Colonic mucosa (tissue), 4 donors: ENCODE measurements around the gene TRIM43. TPM values are rescaled to one million over a fixed set of nuclear protein-coding genes. Genes with fewer than 3 reads are reported as not detected.
"Not testable (repeated sequence)": the region's sequence is repeated elsewhere in the genome, so short reads cannot be mapped to it uniquely, and the experiment has no call there.

Experiments used
- DNase-seq: peaks from one replicate; pipeline ENCODE4 v3.0.0-alpha.2; 2020
- H3K27ac ChIP-seq: fragments of 200-600 bp; one replicate; pipeline ENCODE4 v1.8.0; 2021
- H3K27me3 ChIP-seq: fragments of 200-600 bp; one replicate; pipeline ENCODE4 v1.8.0; 2021
- H3K36me3 ChIP-seq: fragments of 200-600 bp; one replicate; pipeline ENCODE4 v1.8.0; 2021
- H3K4me1 ChIP-seq: fragments of 200-600 bp; one replicate; pipeline ENCODE4 v1.8.0; 2021; ENCODE audit warnings: mild to moderate bottlenecking
- H3K4me3 ChIP-seq: fragments of 200-600 bp; one replicate; pipeline ENCODE4 v1.8.0; 2021
- H3K9ac ChIP-seq, 2 donors: one replicate each; pipeline ENCODE4 v1.7.0; 2013; ENCODE audit warnings: control low read depth in 2 of 2, low read depth in 2 of 2, low read length in 2 of 2
- H3K9me3 ChIP-seq: fragments of 200-600 bp; one replicate; pipeline ENCODE4 v1.8.0; 2021
- CTCF ChIP-seq: fragments of 200-600 bp; IDR thresholded peaks from one replicate; pipeline ENCODE4 v1.8.0; 2022; ENCODE audit warnings: antibody characterized with exemption, mild to moderate bottlenecking
- intact Hi-C: fragments of 100-400 bp; cut with DNase I; formaldehyde crosslinking; loops from one replicate; pipeline ENCODE4 v1.14.1; 2022
- total RNA-seq, 2 donors: library from RNA; stranded (reverse); fragmentation: NEBNext Ultra II Directional in 1 of 2; extraction: Animal tissue kit (Norgen Biotek cat#: 25700) in 1 of 2; gene quantifications; one replicate each; pipeline ENCODE4 v1.2.1, GENCODE V29; 2021
- donor health status: healthy.
- donor health status: DM: no; HTN: no; CAD: no.
- donor health status: DM: no; HTN: no; CAD: no.

TRIM43 gene
- total RNA-seq, 2 donors from 2014 or later, result not detected

- H3K9ac ChIP-seq, result no peak overlapping the region
- H3K27ac ChIP-seq, result no peak overlapping the region
- no peaks in the 10 kb centered on the region for H3K9me3 ChIP-seq
- no peak for TF ChIP-seq CTCF
- no peak overlapping the region for H3K4me3 ChIP-seq
- H3K4me1 ChIP-seq, result no peaks in the 10 kb centered on the region
- no peak for DNase-seq
- no peaks in the 10 kb centered on the region for H3K27me3 ChIP-seq
- intact Hi-C loops, result no loop called here
- H3K36me3 ChIP-seq, result no peaks in the 10 kb centered on the region
Observed at GRCh38 chr2:95575857-95576256, 15.9 kb upstream of the TRIM43 start.

- intact Hi-C loops, result no loop called here
- no peak for DNase-seq
- Histone ChIP-seq H3K9ac (no peak overlapping the region), H3K4me1 (no peaks in the 10 kb centered on the region), H3K27ac (no peak overlapping the region), H3K4me3 (no peak overlapping the region), H3K27me3 (no peaks in the 10 kb centered on the region), H3K36me3 (no peaks in the 10 kb centered on the region), H3K9me3 (no peaks in the 10 kb centered on the region)
- no peak for TF ChIP-seq CTCF
Observed at GRCh38 chr2:95578539-95578938, 13.3 kb upstream of the TRIM43 start.

- H3K4me1 ChIP-seq, H3K4me3 ChIP-seq, H3K36me3 ChIP-seq, H3K9ac ChIP-seq, H3K27me3 ChIP-seq, H3K9me3 ChIP-seq, H3K27ac ChIP-seq, DNase-seq, intact Hi-C loops: not testable (repeated sequence)
Observed at GRCh38 chr2:95583545-95583944, 8.3 kb upstream of the TRIM43 start.

- H3K27ac ChIP-seq, intact Hi-C loops, DNase-seq, H3K4me1 ChIP-seq, H3K9me3 ChIP-seq, H3K27me3 ChIP-seq, H3K9ac ChIP-seq, H3K36me3 ChIP-seq, H3K4me3 ChIP-seq: not testable (repeated sequence)
Observed at GRCh38 chr2:95584321-95584720, 7.5 kb upstream of the TRIM43 start.

- H3K9ac ChIP-seq, intact Hi-C loops, H3K9me3 ChIP-seq, H3K27ac ChIP-seq, H3K27me3 ChIP-seq, H3K36me3 ChIP-seq, H3K4me3 ChIP-seq, DNase-seq, H3K4me1 ChIP-seq: not testable (repeated sequence)
Observed at GRCh38 chr2:95589777-95590536, 1.8 kb upstream of the TRIM43 start.

- DNase-seq, H3K4me3 ChIP-seq, H3K36me3 ChIP-seq, intact Hi-C loops, H3K9me3 ChIP-seq, H3K9ac ChIP-seq, H3K27ac ChIP-seq, H3K27me3 ChIP-seq, H3K4me1 ChIP-seq: not testable (repeated sequence)
Observed at GRCh38 chr2:95592973-95593372, 1.2 kb downstream of the TRIM43 start.

- H3K9me3 ChIP-seq, H3K36me3 ChIP-seq, H3K27me3 ChIP-seq, intact Hi-C loops, H3K9ac ChIP-seq, H3K27ac ChIP-seq, DNase-seq, H3K4me3 ChIP-seq, H3K4me1 ChIP-seq: not testable (repeated sequence)
Observed at GRCh38 chr2:95595012-95595411, 3.2 kb downstream of the TRIM43 start.

GRCh38 chr2:95601301-95601700 is 9.5 kb downstream of the TRIM43 start:
- H3K9ac ChIP-seq, H3K27me3 ChIP-seq, DNase-seq, intact Hi-C loops, H3K27ac ChIP-seq, H3K4me3 ChIP-seq, H3K9me3 ChIP-seq, H3K36me3 ChIP-seq, H3K4me1 ChIP-seq: not testable (repeated sequence)

- H3K4me1 ChIP-seq, intact Hi-C loops, DNase-seq, H3K9ac ChIP-seq, H3K9me3 ChIP-seq, H3K27ac ChIP-seq, H3K36me3 ChIP-seq, H3K27me3 ChIP-seq, H3K4me3 ChIP-seq: not testable (repeated sequence)
Observed at GRCh38 chr2:95602146-95602545, 10.3 kb downstream of the TRIM43 start.

GRCh38 chr2:95608356-95608755 is 16.6 kb downstream of the TRIM43 start:
- H3K9ac ChIP-seq, H3K4me1 ChIP-seq, DNase-seq, H3K27me3 ChIP-seq, H3K36me3 ChIP-seq, H3K27ac ChIP-seq, intact Hi-C loops, H3K9me3 ChIP-seq, H3K4me3 ChIP-seq: not testable (repeated sequence)

- H3K27me3 ChIP-seq, H3K27ac ChIP-seq, H3K4me3 ChIP-seq, H3K4me1 ChIP-seq, H3K9me3 ChIP-seq, H3K9ac ChIP-seq, intact Hi-C loops, H3K36me3 ChIP-seq, DNase-seq: not testable (repeated sequence)
Observed at GRCh38 chr2:95609764-95610163, 18.0 kb downstream of the TRIM43 start.

GRCh38 chr2:95613048-95613447 is 21.2 kb downstream of the TRIM43 start:
- H3K9me3 ChIP-seq, DNase-seq, H3K9ac ChIP-seq, H3K27ac ChIP-seq, H3K4me1 ChIP-seq, intact Hi-C loops, H3K4me3 ChIP-seq, H3K36me3 ChIP-seq, H3K27me3 ChIP-seq: not testable (repeated sequence)
